Left renal cortex interstitium (tissue), 4 donors: ENCODE measurements around the gene SLC23A2. TPM values are rescaled to one million over a fixed set of nuclear protein-coding genes. Genes with fewer than 3 reads are reported as not detected.

Experiments
- DNase-seq, 4 donors: peaks; one replicate each; pipeline ENCODE4 v3.0.0-alpha.2; 2013; ENCODE audit warnings: low read depth in 4 of 4, low spot score in 2 of 4, missing footprints in 1 of 4
- polyA plus RNA-seq, 4 donors: library from polyadenylated mRNA; unstranded; fragments of 120-200 nt; gene quantifications; one replicate each; pipeline ENCODE4 v1.2.1, GENCODE V29; 2013; ENCODE audit not compliant: insufficient read length in 4 of 4

SLC23A2 gene
- polyA plus RNA-seq, 4 donors, result 20.0 to 25.3 (median 22.8) TPM

DNA sequence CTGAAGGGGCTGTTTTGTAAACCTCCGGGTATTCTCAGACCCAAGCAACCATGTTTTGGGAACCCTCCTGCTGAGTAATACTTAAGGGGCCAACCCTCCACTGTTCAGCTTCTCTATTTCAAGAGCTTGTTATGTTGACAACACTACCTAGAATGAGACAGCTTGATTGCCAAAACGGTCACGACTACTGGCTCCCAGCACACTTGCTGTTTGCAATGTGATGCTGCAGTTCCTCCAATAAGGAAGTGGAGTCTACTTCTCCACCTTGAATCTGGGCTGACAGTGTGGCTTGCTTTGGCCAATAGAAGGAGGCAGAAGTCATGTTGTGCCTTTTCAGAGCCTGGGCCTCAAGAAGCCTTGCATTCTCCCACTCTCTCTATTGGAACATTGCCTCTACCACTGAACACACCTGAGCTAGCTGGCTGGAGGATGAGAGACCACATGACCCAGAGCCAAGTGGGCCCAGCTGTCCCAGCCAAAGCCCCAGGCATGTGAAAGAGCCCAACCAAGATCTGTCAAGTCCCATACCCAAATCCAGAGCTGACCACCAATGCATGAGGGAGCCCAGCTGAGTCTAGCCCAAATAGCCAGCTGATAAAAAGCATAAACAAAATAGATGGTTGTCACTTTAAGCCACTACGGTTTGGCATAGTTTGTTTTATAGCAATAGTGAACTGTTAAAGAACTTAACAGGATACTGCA, 171.6 kb downstream of the SLC23A2 start:
- no peak for DNase-seq

DNA sequence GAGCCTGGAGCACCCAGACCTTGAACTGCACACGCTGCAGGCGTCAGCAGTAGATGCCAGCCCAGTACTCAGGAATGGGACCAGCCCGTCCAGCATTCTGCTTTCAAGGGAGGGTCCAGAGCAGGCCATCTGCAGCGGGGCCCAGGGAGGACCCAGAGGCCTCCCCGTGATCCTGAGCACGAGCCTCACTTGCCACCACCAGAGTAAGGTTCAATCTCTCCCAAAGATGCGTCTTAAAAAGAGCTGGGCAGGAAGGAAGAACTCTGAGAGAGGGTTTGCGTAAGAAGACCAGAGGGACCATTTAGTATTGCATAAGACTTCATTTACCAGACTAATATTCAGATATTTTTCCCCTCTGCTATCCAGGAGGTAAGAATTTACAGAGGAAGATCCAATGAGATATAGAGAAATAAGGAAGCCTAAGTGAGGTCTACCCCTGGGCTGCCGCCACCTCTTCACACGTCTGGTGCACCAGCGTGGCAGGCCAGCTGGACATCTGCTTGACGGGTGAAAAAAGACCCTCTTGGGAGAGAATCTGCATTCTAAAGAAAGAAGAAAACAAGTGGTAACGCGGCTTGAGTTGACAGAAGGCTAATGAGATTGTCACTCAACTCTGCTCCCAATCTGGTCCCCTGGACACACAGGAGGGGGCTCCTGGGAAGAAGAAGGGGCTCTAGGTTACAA, 172.3 kb downstream of the SLC23A2 start:
- DNase-seq, result no peak

DNA sequence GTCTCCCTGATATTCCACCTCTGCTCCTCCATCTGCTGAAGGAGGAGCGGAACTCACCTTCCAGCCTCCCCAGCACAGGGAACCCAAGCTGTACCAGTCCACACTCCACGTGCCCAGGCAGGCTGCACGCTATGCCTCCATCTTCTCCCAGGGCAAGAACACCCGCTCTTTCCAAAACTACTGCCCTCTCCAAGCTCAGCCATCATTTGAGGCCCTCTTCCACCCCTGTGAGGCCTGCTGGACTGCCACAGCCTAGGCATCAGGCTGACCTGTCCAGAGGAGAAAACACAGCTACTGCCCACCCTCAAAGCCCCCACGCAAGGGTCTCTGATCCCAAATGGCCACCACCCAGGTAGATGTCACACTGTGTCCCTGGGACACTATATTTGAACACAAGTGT, 179.7 kb downstream of the SLC23A2 start:
- no peak for DNase-seq

DNA sequence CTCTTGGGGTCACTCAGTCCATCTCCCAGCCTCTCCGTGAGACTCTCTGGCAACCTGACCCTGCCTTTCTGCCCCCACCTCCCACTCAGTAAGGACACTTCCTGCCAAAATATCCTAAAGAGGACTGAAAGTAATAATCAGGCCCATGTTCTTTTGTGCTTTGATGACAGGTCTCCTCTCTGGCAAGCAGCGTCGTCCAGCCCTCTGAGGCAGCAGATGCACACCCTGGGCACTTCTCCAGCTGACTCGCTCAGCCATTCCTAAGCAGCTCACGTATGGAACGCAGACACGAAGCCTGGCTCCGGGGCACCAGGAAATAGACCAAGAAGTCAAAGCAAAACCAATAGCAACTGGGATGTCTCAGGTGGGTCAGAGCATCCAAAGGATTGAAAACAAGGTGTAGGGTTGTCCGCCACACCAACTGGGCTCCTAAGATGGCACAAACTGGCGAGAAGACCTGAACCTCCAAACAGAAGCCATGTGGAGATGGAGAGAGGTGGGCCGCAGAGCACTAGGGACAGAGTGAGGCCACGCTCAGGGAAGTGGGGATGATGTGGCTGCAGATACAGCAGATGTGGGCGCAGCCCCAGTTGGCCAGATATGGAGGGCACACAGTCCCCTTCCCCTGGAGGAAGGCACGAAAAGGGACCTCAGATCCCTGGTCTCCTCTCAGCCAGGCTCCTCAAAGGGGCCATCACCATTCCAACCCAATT, 180.3 kb downstream of the SLC23A2 start:
- no peak for DNase-seq

DNA sequence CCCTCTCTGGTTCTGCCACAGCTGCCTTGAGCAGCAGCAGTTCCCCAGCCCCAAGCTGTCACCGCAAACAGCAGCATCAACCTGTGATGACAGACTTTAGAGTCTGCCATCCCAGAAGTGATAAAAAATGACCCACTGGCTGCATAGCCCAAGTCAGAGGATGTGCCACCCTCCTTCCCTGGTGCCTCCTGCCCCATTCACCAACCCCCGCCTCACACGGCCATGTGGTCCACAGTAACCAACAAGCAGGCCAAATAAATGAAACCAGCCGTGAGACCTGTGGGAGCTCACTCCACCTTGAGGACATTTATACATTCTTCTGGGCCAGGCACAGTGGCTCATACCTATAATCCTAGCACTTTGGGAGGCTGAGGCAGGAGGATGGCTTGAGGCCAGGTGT, 181.4 kb downstream of the SLC23A2 start:
- DNase-seq, result no peak

DNA sequence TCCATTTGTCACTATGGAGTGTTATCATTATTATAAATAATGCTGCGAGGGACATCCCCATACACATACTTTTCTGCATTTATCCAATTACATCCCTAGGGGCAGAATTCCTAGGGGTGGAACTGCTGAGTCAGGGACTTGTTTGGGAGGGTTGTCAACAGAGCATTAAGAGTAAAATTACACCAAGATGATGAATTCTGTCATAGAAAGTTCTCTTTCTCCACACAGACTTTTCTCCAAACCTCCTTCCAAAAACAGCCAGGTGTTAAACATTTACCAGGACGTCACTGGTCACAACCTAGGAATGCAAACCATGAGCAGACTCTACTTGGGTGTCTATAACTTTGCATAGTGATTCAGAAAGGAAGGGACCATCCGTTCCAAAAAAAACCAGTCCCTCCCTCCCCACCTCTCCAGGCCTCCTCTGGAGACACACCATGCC, 184.1 kb downstream of the SLC23A2 start:
- no peak for DNase-seq

DNA sequence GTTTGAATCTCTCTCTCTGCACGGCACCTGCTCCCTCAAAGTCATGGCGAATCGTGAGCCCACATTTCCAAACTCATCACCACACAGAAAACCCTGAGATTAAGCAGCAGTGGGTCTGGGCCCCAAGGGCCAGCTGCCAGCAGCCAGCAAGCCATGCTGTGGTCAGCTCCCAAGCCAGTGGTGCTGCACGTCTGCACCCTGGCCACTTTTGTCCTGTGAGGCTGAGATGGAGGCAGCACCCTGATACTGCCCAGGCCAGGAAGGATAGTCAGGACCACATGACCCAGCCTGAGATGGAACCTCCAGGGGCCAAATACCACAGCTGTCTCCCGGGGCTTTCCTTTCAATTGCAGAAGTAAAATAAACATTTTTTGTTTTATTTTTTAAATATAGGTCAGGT, 185.7 kb downstream of the SLC23A2 start:
- no peak for DNase-seq

DNA sequence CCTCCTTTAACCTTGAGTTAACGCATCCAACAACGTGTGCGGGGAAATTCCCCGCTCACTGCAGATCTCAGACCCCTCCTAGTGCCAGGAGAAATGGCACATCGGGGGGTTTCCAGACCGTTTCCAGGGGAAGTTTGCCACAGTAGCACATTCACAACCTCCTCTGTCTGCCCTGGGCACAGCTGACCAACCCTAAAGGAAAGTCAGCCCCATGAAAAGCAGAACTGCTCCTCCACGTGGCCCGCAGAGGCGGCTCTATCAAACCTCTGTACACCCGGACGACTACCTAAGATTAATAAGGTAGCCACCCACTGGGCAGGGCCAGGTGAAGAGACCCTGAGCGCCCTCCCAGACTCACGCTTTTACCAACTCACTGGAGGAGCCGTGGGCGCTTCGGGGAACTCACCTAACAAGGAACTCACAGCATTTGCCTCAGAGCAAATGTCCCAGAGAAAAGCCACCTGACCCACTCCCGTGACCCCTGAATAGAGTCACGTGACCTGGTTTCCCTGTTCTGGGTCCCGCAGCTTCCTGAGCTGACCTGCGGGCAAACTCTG, 186.5 kb downstream of the SLC23A2 start:
- no peak for DNase-seq

DNA sequence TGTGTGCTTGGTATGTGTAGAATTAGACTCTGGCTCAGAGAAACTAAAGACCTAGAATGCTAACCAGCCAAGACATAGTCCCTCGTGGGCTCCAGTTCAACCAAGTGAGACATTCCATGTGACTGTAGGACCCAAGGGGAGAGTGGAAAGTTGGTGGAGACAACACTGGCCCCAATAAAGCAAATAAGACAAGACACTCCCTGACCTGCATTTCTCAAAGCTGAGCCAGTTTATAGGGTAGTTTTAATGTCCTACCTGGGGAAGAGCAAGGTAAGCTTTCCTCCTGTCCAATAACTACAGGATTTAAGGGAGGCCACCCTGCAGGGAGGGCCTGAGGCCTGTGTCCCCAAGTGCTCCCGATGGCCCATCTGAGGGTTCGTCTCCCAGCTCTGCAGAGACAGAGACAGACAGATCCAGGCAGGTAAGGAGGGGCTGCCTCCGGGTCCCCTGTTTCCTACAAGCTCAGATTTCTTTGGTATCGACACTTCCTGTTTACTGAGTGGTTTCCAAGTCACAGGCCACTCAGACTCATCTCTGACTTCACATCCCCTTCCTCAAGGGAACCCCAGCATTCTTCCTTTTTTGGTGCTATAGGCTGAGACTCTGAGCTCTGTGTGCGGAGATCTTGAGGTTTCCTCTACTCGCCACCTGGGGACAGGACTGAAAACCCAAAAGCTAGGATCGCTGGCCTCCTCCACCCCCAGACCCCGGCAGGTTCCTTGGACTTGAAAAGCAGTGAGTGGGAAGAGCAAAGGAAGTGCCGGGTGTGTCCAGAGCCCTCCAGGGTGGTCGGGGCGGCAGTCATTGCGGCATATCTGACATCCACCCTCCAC, 187.2 kb downstream of the SLC23A2 start:
- DNase-seq, result no peak

DNA sequence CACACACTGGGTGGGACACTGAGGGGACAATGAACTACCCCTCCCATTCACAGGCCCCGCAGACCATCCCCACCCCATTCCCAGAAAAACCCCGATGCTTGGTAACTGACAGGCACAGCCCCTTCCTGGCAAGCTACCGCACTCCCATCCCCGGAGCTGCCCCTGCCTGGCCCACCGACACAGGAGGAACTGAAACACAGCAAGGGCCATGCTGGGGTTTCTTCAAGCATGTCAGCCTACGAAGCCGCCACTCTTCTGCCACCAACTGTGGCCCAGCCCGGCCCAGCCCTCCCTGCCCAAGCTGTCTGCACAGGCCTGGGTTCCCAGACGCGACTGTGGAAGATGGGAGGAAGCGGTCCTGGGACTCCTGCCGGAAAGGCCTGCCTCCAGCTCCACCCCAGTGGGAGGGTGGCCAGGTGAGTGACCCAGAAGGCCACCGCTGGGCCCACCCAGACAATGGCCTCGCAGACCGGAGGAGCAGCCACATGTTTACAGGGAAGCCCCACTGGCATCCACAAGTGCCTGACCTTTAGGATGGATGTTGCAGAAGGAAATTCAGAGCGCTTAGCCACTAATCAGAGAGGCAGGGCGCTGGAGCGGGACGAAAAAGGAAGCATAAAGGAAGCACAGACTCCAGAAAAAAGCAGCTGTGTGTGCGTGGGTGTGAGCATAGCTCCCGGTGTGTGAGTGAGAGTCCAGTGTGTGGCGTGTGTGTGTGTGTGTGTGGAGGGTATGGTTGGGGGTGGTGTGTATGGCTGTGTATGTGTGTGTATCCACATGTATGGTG, 188.0 kb downstream of the SLC23A2 start:
- DNase-seq, result no peak

DNA sequence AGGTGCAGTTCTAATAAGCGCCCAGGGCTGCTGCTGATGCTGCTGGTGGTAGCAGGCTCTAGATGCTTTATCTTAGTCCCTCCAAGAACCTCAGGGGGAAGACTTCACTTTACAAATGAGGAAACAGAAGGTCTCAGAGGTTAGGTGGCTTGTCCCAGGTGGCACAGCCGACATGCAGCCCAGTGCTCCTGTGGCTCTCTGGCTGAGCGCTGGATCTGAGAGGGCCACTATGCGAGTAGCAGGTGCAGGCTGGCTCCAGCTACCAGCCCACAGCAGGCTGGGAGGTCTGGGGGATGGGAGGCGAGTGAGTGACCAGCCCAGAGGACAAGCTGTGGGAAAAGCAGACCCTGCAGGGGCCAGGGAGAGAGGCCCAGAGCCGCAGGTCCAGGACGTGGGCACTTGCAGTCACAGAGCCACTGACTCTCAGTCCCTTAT, 188.7 kb downstream of the SLC23A2 start:
- DNase-seq, result no peak

DNA sequence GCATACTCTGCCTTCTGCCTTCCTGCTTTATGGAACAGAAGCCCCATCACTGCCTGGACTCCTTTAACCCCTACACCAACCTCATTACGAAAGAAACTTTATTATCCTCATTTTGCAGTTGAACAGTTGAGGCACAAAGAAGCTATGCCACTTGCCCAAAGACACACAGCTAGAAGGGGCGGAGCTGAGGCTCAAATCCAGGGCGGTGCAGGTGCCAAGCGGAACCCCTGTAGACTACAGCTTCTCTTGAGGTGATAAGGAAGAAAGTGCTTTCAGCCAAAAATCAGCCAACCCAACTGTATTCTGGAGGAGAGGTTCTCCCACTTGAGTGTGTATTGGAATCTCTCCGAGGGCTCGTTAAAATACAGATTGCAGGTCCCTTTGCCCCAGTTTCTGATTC, 189.1 kb downstream of the SLC23A2 start:
- no peak for DNase-seq

DNA sequence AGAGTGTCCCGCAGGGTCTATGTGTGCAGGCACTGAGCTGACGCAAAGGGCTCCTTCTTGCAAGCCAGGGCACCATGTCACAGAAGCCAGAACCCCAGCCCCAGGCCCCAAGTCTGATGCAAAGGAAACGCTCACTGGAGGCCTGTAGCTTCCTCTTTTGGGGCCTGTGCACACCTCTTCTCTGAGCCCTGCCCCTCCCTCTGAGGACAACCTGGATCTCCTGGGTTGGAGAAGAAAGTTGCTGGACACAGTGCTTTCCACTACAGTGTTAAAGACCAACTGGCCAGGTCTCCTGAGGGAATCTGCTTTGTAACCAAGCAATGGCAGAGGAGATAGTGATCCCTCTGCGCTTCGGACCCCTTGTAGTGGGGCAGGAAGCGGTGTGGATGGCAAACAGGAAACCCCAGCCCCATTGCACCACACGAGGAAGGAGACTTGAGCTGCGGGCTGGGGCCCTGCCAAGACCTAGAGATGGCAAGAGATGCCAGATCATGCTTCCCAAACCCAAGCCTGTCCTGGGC, 189.6 kb downstream of the SLC23A2 start:
- DNase-seq, result no peak

DNA sequence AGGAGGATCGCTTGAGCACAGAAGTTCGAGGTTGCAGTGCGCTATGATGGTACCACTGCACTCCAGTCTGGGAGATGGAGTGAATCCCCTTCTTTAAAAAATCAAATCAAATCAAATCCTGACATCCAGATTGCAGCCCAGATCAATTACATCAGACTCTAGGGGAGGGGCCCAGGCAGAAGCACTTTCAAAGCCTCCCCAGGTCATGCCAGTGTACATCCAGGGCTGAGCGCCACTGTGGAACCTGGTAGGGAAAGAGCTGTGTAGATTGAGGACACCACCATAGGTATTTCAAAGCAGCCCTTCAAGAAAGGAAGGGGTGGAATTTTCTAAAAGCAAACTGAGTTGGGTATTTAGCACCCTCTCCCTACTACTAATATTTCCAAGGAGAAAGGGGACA, 190.1 kb downstream of the SLC23A2 start:
- no peak for DNase-seq

DNA sequence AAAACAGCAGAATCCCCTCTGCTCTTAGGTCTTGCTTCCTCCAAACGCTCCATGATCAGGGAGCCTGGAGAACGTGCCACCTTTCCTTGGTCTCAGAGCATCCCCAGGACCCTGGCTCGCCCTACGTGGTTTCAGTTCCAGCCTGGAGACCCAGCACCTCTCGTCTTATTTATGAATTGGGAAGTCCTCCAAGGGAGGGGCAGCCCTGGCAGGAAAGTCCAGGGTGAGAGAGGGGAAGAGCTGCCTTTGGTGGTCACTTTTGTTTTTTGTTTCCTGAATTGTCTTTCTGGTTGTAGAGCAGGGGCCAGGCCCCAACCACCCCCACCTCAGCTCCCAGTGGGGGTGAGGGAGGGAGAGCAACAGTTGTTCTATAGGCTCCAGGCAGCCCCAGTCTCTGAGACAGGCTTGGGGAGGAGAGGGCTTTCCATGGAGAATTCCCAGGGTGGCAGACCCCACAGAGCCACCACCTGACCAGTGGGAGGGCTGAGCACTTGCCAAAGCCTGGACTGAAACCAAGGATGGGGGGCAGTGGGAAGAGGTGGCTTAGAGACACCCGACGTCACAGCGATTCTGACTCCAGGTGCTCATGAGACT, 190.8 kb downstream of the SLC23A2 start:
- DNase-seq, result no peak

DNA sequence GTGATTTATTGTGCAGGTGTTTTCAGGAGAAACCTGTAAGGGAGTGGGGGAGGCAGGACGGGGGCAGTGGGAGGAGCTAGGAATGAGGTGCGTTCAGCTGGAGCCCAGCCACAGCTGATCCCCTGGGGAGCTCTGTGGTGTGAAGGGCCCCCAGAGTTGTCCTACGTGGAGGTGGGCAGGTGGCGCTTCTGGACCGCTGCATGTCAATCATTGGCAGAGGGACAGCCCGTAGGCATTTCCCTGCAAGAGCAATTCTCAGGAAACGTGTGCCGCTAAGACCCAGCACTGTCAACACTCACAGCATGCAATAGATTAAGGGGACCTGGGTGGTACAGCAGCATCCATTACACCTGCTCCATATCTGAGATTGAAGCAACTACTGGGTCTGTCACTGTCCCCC, 191.6 kb downstream of the SLC23A2 start:
- no peak for DNase-seq

DNA sequence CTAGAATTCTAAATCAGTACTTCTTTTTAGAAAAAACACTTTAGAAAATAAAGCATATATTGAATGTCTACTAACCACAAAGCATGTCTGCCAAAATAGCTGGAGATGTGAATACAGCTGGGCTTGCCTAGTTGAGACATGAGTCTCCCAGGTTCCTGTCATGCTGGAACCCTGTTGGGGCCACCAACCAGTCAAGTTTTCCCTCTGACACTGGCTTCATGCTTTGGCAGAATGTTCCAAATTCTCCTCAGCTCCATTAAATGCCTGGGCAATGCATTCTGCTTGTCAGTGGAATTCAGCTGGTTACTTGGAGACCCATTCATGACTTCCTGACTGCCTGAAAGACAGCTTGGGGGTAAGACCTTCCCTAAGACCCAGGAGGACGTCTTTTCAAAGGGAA, 192.4 kb downstream of the SLC23A2 start:
- DNase-seq, result no peak

DNA sequence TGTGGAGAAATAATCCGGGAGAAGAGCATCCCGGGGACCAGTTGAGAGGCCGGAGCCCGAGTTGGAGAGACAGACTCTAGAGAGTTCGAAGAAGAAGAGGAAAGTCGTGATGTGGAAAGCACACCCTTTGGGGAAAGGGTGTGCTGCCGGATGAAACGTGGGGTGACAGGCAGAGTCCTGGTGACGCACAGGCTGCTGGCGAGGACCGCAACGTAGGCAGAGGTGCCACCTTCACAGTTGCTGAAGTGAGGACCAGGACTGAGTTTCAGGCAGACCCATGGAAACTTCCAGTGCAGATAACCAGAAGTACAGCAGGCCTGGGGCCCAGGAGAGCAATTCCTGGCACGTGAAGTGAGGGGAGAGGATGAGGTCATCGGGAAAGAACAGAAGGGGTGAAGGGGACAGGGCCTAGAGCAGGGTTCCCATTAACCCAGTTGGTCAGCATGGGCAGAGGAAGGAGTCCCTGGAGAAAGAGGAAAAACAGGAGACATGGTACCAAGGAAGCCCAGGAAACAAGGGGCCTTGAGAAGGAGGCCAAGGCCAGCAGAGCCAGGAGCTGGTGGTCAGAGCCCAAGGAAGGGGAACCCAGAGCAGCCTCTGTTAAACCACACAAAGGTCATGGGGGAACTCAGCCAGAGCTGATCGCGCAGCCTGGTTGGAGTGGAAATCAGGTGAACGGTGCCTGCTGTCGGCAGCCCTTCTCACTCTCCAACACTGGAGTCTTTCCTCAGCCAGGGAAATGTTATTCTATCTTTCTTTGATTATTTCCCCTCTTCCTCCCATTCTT, 195.5 kb downstream of the SLC23A2 start:
- DNase-seq, result no peak
